Ishikawa (cell line): ENCODE results near the gene ADCY5.

Experiments
- CEBPB ChIP-seq: IDR thresholded peaks from 2 replicates; pipeline ENCODE4 v1.6.1; 2012
- CREB1 ChIP-seq: IDR thresholded peaks from 2 replicates; pipeline ENCODE4 v1.6.1; 2012; ENCODE audit warnings: low read depth
- EGR1 ChIP-seq: IDR thresholded peaks from 2 replicates; pipeline ENCODE4 v1.6.1; 2012
- EP300 ChIP-seq: IDR thresholded peaks from 2 replicates; pipeline ENCODE4 v1.6.1; 2012; ENCODE audit warnings: borderline replicate concordance
- FOXM1 ChIP-seq: IDR thresholded peaks from 2 replicates; pipeline ENCODE4 v1.6.1; 2012; ENCODE audit warnings: low read depth, borderline replicate concordance
- NFIC ChIP-seq: IDR thresholded peaks from 2 replicates; pipeline ENCODE4 v1.6.1; 2012
- RAD21 ChIP-seq: IDR thresholded peaks from 2 replicates; pipeline ENCODE4 v1.6.1; 2012; ENCODE audit warnings: low read depth
- TAF1 ChIP-seq: IDR thresholded peaks from 2 replicates; pipeline ENCODE4 v1.6.1; 2012; ENCODE audit warnings: low read depth, mild to moderate bottlenecking
- TCF12 ChIP-seq: IDR thresholded peaks from 2 replicates; pipeline ENCODE4 v1.6.1; 2012; ENCODE audit warnings: low read depth
- TEAD4 ChIP-seq: IDR thresholded peaks from 2 replicates; pipeline ENCODE4 v1.6.1; 2012
- YY1 ChIP-seq: IDR thresholded peaks from 2 replicates; pipeline ENCODE4 v1.6.1; 2012; ENCODE audit warnings: low read depth
- ZBTB7A ChIP-seq: IDR thresholded peaks from 2 replicates; pipeline ENCODE4 v1.6.1; 2012; ENCODE audit warnings: low read depth
- TF ChIP-seq, protein P1 (sequence below): IDR thresholded peaks from 2 replicates; pipeline ENCODE4 v1.6.1; 2012; ENCODE audit warnings: low read depth, mild to moderate bottlenecking
- TF ChIP-seq, protein P2 (sequence below): IDR thresholded peaks from 2 replicates; pipeline ENCODE4 v1.6.1; 2012
- TF ChIP-seq, protein P3 (sequence below): IDR thresholded peaks from 2 replicates; pipeline ENCODE4 v1.6.1; 2012

ADCY5 gene

DNA sequence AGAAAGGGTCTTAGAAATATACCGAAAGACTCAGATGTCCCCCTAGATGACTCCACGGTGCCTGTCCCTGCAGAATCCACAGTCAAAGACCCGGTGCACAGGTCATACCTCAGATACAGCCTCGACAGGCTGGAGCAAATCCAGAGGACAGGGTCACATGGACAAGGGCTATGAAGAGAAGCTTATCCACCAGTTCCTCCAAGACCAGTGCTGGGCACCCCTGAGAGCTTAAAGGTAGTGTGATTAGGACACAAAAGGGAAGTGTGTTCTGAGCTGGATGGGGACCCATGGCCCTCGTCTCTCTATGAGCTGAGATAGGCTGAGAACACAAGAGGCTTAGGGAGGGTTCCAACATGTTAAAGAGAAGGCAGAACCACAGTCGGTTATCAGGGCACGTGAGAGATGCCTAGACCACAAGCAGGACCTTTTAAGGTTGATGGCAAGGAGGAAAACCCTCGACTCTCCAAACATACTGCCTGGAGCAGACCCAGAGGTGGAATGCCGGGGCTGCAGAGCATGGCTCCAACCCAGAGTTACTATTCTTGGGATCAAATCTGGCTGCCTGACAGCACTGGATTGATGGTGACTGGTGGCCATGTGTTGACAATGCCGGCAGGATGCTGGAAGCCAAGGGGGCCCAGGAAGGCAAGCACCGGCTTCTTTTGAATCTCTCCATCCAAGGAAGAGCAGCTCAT lies 46.9 kb downstream of the ADCY5 start:
- TF ChIP-seq ZBTB7A: no peak
- no peak for TF ChIP-seq FOXM1
- TF ChIP-seq, protein P1, sequence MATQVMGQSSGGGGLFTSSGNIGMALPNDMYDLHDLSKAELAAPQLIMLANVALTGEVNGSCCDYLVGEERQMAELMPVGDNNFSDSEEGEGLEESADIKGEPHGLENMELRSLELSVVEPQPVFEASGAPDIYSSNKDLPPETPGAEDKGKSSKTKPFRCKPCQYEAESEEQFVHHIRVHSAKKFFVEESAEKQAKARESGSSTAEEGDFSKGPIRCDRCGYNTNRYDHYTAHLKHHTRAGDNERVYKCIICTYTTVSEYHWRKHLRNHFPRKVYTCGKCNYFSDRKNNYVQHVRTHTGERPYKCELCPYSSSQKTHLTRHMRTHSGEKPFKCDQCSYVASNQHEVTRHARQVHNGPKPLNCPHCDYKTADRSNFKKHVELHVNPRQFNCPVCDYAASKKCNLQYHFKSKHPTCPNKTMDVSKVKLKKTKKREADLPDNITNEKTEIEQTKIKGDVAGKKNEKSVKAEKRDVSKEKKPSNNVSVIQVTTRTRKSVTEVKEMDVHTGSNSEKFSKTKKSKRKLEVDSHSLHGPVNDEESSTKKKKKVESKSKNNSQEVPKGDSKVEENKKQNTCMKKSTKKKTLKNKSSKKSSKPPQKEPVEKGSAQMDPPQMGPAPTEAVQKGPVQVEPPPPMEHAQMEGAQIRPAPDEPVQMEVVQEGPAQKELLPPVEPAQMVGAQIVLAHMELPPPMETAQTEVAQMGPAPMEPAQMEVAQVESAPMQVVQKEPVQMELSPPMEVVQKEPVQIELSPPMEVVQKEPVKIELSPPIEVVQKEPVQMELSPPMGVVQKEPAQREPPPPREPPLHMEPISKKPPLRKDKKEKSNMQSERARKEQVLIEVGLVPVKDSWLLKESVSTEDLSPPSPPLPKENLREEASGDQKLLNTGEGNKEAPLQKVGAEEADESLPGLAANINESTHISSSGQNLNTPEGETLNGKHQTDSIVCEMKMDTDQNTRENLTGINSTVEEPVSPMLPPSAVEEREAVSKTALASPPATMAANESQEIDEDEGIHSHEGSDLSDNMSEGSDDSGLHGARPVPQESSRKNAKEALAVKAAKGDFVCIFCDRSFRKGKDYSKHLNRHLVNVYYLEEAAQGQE: no peak

DNA sequence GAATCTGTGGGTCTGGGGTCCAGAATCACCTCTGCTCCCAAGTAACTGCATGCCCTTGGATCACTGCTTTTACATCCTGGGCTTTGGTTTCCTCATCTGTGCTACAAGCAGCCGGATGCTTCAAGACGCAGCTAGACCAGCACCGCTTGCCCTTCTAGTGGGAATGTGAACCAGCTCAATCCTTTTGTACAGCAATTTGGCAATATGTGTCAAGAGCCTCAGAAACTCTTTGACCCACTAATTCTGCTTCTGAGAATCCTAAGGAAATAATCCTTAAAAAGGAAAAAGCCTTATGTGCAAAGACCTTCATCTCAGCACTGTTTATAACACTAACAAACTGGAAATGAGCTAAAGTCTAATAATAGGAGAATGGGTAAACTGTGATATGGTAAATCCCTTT lies 48.7 kb downstream of the ADCY5 start:
- TF ChIP-seq NFIC: no peak
- no peak for TF ChIP-seq YY1
- TF ChIP-seq, protein P2, sequence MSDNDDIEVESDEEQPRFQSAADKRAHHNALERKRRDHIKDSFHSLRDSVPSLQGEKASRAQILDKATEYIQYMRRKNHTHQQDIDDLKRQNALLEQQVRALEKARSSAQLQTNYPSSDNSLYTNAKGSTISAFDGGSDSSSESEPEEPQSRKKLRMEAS: no peak
- no peak for TF ChIP-seq EGR1
- TF ChIP-seq TCF12: no peak
- TF ChIP-seq CREB1: no peak
- TF ChIP-seq ZBTB7A: no peak
- TF ChIP-seq RAD21: no peak
- no peak for TF ChIP-seq TAF1
- TF ChIP-seq, protein P1: no peak
- TF ChIP-seq, protein P3, sequence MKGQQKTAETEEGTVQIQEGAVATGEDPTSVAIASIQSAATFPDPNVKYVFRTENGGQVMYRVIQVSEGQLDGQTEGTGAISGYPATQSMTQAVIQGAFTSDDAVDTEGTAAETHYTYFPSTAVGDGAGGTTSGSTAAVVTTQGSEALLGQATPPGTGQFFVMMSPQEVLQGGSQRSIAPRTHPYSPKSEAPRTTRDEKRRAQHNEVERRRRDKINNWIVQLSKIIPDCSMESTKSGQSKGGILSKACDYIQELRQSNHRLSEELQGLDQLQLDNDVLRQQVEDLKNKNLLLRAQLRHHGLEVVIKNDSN: no peak

DNA sequence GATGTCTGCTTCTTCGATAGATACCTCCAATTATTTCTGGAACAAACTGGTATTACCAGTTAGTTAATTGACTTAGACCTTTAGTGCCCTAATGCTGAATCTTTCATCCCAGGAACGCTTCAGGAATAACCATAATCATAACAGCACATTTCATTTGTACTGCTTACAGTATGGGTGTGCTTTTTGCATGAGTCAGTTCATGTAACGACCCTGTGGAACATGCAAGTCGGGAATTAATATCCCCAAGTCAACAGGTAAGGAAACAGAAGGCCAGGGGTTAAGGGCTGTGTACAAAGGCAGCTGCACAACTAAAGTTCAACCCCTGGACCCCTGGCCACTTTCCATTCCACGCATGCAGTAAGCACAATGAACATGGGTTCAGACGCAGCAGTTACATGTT lies 49.2 kb downstream of the ADCY5 start:
- no peak for TF ChIP-seq TEAD4
- TF ChIP-seq, protein P3: no peak
- TF ChIP-seq NFIC: no peak
- TF ChIP-seq TCF12: no peak
- no peak for TF ChIP-seq RAD21

DNA sequence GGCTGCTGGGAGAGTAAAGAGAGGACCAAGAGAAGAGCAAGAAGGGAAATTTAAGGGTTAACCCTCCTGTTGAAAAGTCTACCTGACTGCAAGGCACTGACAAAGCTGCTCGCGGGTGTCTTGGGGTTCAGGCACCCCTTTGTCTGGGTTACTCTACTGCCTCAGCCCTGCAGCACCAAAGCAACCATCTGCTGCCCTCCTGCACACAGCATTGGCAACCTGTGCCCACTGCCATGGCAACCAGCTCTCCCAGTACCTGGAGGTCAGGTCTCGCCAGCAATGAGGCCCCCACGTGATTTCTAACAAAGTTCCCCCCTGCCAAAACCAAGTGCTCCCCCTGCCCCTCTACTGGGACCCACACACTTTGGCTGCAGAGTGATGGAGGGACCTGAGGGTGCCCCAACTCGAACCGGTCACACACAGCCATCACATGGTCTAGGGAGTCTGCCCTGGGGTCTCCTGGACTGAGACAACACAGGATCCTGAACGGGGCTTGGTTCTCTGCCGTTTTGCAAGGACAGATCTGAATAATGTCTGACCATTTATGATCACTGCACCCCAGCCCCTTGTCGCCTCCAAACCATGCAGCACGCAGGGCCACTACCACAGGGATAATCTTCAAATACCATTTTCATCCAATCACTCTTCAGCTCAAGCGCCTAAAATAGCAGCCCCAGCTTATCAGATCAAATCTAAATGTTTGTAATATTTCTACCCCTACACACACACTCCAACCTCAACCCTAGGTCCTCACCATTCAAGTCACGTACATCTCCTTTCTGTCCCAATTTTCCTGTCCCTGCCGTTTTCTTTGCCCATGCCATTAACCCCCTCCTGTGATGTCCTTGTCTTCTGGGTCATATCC lies 50.7 kb downstream of the ADCY5 start:
- TF ChIP-seq TAF1: no peak
- TF ChIP-seq CREB1: no peak
- TF ChIP-seq CEBPB: no peak
- TF ChIP-seq, protein P1: no peak
- no peak for TF ChIP-seq NFIC
- TF ChIP-seq EGR1: no peak
- TF ChIP-seq TEAD4: no peak
- TF ChIP-seq, protein P2: no peak
- TF ChIP-seq ZBTB7A: no peak
- TF ChIP-seq FOXM1: no peak
- no peak for TF ChIP-seq RAD21
- TF ChIP-seq TCF12: no peak
- TF ChIP-seq EP300: no peak
- TF ChIP-seq, protein P3: no peak
- no peak for TF ChIP-seq YY1
